ENCODE results near the gene ISG15.

ISG15 gene

GRCh38 chr1:1062348-1063163 lies 49.3 kb downstream of the ISG15 start:
- no peak for DNase-seq

- DNase-seq, result no peak
Observed at GRCh38 chr1:1063261-1063944, 50.1 kb downstream of the ISG15 start.

Data from cerebellar nuclear complex (tissue), 1 donor.